ENCODE data around the gene MMP17. TPM values are rescaled to one million over a fixed set of nuclear protein-coding genes. Genes with fewer than 3 reads are reported as not detected.

The MMP17 gene
- total RNA-seq, 2 experiments from 2014 or later = 0.48 to 0.87 TPM

Other genes starting within 250 kb of the MMP17 start
- gene SFSWAP, start 117.3 kb upstream of the MMP17 start, total RNA-seq = 10 to 100 TPM; 42.1 to 44.3 TPM
- gene ULK1, start 66.2 kb downstream of the MMP17 start, total RNA-seq = 10 to 100 TPM; 13.8 to 17.8 TPM
- gene PUS1, start 100.9 kb downstream of the MMP17 start, total RNA-seq = 10 to 100 TPM; 48.6 to 53.9 TPM
- gene EP400, start 121.5 kb downstream of the MMP17 start, total RNA-seq = 10 to 100 TPM; 39.9 to 45.5 TPM